HG03108 (cell line): Measurements from ENCODE around the gene A3GALT2.
"Not testable (repeated sequence)": the region's sequence is repeated elsewhere in the genome, so short reads cannot be mapped to it uniquely, and the experiment has no call there.

Experiments
- ATAC-seq: cut with Tn5 transposase; IDR thresholded peaks from one replicate; pipeline ENCODE4 v1.9.1; 2021; ENCODE audit warnings: moderate library complexity; ENCODE audit not compliant: unreplicated experiment

A3GALT2 gene

DNA sequence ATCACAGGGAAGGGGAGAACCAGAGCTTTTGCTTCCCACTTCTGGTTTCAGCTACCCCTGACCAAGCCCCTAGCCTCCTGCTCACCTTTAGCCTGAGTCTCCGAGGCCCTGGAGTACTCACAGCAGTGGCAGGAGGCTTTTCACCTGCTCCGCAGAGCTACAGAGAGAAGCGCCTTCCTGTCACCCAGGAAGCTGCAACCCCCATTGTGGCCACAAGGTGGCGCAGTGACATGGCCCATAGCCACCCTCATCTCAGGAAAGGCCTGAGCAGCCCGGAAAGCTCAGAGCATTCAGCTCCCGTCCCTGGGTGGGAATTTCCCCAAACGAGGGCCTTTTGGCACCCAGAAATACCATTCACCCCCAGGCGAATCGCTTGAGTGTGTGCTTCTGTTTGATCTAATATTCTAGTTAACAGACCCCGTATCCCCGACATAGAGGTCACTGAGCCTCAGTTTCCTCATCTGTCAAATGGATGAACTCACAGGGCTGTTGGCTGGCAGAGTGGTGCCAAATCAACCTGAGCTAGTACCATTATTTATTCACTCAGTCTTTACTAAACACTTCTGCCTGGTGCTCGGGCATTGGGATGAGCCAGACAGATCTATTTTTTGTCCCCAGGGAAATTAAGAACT, 25.3 kb downstream of the A3GALT2 start:
- ATAC-seq = peak; percentile 64

DNA sequence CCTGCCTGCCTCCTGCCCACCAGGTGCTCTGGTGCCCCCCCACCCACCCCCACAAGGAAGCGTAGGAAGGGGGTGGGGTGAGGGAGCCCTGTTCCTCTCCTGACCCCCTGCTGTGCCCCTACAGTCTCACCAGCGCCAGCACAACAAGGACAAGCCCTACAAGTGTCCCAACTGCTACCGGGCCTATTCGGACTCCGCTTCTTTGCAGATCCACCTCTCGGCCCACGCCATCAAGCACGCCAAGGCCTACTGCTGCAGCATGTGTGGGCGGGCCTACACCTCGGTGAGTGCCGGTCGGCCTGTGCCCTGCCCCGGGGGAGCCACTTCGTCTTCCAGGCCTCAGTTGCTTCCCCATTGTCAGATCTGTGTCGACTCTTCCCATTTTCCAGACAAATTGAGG, 25.9 kb downstream of the A3GALT2 start:
- no peak for ATAC-seq

DNA sequence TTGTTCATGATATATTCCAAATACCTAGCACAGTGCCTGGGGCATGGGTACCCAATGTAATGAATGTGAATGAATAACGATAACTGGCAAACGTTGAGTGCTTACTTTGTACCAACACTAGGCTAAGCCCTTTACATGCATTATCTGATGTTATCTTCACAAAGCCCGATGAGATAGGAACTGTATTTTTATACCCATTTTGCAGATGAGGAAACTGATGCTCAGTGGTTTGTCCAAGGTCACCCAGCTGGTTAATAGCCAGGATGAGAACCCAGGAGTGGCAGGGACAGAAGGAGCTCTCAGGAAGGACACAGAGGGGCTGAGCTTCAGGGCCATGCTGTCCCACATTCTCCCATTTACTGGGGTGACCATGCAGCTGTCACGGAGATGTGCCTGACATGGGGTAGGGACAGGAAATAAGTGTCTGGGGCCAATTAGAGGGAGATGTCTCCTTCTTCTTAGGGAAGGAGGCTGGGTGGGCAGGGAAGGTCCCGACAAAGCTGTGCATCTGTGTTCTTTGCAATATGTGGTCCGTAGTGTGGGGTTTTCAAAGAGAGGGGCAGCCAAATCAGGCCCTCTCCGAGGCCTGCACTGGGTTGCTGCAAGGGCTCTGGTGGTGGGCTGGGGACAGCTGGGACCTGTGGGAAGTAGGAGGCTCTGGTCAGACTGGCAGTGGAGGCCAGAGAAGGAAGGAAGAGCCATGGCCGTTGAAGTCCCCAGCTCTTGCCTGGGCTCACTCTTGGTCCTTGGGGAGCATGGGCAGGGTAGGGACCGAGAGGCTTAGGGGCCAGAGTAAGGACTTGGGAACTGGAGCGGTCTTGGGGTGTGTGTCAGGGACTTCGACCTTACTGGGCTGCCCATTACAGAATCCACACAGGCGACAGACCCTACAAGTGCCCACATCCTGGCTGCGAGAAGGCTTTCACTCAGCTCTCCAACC, 26.6 kb downstream of the A3GALT2 start:
- ATAC-seq = no peak

DNA sequence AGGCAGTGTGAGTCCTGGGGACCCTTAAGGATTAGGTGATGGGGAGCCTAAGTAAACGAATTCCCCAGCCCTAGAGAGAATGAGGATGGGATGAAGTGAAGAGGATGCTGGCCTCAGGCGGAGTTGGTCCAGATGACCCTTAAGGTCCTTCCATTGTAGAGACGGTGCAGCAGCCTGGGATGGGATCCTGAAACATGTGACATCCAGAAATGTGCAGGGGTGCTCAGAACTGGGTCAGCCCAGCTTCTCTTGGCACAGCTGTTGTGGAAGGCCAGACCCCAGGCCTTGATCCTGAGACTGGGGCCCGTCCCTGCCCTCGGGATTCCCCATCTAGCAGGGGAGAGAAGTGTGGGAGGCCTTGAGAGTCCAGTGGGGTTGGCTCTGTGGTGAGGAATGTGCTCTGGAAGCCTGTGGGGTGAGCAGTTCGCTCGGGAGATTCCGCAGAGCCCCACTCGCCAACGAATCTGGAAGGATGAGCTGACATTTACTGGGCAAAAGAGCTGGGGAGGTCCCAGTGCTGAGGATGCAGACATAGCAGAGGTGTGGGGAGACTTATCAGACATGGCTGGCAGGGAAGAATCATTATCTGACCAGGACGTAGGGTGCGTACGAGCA, 28.1 kb downstream of the A3GALT2 start:
- ATAC-seq = no peak

DNA sequence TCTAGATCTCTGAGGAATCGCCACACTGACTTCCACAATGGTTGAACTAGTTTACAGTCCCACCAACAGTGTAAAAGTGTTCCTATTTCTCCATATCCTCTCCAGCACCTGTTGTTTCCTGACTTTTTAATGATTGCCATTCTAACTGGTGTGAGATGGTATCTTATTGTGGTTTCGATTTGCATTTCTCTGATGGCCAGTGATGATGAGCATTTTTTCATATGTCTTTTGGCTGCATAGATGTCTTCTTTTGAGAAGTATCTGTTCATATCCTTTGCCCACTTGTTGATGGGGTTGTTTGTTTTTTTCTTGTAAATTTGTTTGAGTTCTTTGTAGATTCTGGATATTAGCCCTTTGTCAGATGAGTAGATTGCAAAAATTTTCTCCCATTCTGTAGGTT, 30.3 kb downstream of the A3GALT2 start:
- not testable (repeated sequence) for ATAC-seq

DNA sequence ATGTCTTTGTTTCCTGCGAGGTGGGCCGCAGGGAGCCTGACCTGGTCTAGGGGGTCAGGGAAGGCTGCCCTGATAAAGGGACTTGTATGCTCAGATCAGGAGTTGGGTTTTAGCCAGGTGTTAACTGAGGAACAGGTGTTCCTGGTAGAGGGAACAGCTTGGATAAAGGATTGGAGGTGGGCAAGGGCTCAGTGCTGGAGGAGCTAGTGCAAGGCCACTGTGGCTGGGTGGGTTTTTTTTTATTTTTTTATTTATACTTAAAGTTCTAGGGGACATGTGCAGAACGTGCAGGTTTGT, 31.1 kb downstream of the A3GALT2 start:
- ATAC-seq = no peak

DNA sequence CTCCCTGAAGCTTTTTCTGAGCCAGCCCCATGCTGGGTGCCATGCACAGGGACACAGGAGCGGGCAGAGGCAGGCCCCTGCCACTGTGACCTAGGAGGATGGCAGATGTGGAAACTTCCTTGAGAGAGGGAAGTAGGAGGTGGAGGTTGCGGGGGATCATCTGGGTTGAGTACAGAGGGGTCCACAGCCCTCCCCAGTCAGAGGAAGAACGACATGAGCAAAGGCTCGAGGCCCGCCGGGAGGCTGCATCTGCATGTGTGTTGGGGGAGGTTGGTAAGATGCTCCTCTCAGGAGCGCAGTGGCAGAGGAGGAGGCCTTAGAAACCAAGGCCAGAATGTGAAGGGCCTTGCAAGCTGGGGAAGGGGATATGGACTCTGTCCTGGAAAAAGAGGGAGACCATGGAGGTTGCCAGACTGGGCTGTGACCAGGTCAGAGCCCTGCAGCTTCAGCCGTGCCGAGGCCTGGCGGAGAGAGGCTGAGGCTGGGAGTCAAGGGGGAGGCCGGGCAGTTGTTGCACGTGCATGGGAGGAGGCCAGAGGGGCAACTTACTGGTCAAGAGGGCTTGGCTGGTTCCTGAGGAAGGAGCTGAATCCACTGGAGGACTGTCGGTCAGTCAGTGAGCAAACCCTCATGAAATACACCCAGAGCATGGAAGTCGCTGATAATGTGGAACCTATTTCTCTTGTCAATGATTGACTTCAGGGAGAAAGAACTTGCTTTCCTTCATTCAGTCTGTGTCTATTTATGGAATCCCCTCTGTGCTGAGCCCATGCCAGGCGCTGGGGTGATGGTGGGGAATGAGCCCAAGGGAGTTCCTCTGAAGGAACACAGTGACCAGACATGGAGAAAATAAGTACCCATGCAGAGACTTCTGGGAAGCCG, 31.7 kb downstream of the A3GALT2 start:
- ATAC-seq = no peak

DNA sequence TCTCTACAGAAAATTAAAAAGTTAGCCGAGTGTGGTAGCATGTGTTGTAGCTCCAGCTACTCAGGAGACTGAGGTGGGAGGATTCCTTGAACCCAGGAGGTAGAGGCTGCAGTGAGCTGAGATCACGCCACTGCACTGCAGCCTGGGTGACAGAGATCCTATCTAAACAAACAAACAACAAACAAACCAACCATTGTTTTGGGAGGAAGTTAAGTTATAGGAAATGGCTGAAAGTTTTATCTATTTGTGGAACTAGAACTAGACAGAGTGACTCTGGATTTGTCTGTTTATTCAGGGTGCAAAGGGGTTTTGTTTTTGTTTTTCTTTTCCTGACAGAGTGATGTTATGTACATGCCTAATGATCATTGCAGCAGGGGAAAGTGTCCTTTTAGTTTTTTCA, 33.6 kb downstream of the A3GALT2 start:
- ATAC-seq = no peak

DNA sequence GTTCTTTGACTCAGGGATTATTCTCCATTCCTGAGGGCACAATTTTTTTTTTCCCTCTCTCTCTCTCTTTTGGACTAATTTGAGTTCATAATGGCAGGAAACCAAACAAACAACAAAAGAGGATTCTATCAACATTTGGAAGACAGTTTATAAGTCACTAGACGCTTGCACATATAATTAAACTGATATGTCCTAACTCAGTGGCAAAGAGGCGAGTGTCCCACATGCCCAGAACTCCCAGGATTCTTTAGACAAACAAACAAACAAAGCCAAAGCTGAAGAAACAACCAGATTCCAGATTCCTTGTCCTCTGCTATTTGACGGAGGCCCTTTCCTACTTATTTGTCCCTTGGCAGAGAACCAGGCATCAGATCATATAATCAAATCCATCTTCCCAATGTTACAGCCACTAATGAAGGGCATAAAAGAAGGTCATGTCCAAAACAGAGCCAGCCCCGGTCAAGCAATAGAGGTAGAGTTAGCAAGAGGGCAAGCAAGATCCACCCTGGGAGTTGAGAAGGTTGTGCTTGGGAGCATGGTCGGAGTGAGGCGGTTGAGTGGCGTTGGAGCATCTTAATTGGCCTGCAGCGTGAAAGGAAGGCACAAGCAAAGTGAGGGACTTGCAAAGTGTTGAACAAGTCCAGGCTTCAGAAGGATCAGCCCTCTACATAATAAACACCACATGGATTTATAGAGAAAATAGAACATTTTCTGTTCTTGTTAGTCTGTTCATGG, 34.3 kb downstream of the A3GALT2 start:
- no peak for ATAC-seq

DNA sequence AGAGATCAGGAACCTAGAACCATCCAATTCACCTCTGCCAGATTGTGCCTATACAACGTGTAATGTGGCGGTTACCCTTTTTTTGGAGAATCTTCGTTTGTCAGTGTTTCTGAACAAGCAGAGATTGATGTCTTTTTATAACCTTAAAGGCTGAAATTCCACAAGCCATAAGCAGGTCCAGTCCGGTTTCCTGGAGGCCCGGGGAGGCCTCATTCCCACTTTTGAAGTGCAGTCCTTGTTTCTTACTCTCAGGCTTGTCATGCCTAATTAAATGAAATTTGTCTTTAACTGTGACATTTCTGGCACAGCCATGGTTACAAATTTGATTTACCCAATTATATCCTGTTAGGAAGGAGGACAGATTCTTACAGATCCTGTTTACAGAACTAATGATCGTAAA, 36.8 kb downstream of the A3GALT2 start:
- ATAC-seq = no peak

DNA sequence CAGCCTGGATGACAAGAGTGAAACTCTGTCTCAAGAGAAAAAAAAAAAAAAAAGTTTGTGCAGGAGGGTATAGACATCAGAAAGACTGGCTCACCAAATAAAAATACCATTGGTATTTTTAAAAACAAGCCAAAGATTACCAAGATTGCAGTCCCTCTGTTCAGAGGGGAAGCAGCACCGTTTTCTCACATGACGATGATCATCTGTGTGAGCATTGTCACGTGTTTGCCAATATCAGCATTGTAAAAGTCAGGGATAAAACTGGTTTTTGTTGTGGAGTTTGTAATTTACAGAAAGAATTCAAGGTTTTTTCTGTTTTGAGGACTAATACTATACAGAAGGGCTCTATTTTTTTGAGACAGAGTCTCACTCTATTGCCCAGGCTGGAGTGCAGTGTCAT, 38.1 kb downstream of the A3GALT2 start:
- no peak for ATAC-seq

DNA sequence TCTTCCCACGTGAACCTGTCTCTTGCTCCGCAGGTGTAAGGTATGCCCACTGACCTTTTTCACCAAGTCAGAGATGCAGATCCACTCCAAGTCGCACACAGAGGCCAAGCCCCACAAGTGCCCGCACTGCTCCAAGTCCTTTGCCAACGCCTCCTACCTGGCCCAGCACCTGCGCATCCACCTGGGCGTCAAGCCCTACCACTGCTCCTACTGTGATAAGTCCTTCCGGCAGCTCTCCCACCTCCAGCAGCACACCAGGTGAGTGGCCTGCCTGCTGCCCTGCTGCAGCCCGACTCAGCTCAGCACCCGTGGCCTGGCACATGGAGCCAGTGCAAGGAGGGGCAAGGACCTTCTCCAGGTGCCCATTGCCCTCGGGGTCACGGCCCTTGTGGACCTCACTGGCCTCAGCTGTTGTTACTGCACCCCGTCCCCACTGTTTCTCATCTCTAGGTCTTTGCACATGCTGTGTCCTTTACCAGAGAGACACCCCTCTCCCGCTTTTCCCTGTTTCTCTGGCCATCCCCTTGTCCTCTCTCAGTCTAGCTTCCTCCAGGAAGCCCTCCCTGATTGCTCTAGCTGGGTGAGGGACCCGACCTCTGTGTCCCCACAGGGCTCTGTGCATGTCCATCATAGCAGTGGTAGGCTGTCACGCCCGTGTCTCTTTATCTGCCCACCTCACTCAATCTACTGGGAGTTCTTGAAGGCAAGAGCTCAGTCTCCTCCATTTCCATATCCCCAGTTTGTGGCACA, 39.2 kb downstream of the A3GALT2 start:
- ATAC-seq = no peak

DNA sequence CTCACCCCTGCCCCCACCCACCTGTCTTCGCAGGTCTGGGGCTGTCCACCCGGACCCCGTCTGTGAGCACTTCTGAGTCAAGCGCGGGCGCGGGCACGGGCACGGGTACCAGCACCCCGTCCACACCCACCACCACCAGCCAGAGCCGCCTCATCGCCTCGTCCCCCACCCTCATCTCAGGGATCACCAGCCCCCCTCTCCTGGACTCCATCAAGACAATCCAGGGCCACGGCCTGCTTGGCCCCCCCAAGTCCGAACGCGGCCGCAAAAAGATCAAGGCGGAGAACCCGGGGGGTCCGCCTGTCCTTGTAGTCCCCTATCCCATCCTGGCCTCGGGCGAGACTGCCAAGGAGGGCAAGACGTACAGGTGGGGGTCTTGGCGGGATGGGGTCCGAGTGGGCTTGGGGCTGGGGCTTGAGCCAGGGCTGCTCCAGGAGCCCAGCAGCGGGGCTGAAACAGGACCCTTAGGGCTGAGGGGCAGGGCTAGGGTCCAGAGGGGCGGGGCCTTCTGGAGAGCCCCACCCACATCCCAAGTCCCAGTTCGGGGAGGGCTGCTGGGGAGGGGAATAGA, 40.7 kb downstream of the A3GALT2 start:
- no peak for ATAC-seq

DNA sequence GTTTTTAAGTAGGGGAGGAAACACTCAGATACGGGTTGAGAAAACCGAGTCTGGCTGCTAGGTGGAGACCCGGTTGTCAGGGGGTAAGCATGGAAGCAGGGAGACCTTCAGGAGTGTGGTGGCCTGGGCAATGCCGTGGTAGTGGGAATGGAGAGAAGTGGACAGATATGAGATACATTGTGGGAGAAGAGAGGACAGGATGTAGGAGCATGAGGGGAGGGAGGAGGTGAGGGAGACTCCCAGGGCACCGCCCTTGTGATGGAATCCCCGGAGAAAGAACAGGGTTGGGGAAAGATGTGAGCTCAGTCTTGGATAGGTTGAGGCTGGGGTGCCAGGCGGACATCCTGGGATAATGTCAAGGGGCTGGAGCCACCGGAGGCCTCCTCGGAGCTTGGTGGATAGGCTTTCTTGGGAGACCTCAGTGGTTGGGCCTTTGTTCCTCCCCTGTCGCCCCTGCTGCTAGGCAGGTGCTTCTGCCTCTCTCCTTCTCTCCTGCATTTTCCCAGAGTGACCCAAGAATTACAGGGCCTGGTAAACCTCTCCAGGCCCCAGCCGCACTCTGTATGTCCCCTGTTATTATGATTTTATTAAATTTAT, 43.3 kb downstream of the A3GALT2 start:
- ATAC-seq = no peak

DNA sequence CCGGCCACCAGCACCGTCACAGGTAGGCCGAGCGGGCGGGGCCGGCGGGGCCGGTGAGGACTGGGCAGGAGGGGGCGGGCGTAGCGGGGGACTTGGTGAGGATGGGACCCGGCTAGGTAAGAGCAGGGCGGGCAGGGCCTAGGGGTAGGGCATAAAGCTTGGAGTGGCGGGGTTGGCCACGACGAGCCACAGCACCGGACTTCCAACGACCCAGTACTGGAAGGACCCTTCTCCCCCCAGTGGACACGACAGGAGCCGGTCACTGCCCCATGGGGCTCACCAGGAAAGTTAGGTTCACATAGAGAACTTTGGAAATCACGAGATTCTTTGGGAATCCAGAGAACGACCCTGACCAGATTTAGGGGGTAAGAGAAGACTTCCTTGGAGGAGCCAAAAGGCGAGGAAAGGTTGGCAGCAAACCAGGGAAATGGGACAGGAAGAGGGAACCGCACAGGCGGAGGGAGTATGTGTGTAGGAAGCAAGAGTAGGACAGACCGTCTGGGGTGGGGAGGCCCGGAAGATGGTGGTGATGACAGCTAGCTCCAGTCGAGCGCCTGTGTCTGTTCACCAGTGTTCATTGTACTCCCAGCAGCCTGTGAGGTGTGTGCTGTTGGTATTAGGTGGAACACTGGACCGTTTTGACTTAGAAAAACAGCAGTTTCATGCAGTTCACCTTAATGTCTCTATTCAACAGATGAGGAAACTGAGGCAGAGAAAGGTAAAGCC, 44.2 kb downstream of the A3GALT2 start:
- ATAC-seq = no peak

DNA sequence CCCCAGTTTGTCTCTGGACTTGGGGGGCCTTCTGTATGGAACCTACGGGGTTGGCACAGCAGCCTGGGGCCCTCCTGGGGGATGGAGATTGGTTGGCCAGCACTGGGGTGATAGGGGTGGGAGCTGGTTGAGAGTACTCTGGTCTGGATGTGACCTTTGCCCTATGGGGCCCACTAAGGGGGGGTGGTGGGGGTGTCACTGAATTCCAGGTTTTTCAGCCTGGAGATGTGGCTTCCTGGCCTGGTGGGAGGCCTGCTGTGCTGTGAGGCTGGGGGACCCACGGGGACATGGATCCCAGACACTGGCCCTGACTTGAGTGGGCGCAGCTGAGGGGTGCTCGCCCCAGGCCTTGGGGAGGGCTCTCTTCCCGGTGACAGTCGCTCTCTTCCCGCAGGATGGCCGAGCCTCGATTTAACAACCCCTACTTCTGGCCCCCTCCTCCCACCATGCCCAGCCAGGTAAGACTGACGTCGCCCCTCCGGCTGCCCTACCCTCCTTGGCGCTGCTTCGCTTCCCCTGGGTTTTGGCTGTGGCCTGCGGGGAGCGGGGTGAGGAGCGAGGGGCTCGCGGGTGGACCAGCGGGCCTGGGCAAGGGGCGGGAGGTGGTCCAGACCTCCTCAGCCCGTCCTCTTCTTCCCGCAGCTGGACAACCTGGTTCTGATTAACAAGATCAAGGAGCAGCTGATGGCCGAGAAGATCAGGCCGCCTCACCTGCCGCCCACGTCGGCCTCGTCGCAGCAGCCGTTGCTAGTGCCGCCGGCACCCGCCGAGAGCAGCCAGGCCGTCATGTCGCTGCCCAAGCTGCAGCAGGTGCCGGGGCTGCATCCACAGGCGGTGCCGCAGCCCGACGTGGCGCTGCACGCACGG, 45.0 kb downstream of the A3GALT2 start:
- ATAC-seq = no peak

DNA sequence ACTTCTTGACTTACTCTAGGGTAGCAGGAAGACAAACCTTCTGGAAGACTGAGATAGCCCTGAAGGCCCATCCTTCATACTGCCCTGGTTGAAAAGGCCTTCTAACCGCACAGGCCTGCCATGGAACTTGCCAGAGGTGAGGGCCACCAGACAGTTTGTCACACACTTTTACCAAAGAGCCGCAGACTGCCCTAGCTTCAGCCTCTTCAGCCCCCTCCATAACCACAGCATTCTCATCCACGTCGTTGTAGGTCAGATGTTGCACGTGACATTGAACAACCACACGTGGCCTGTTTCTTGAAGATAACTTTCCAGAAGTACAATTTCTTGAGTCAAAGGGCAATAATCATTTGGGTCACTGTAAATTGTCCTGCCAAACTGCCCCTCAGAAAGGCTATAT, 45.7 kb downstream of the A3GALT2 start:
- ATAC-seq = no peak
